RWPE2 (cell line): Measurements from ENCODE around the gene CRYZL1.
"Not testable (repeated sequence)": the region's sequence is repeated elsewhere in the genome, so short reads cannot be mapped to it uniquely, and the experiment has no call there.

Source experiments
- ATAC-seq: fragments of 200-7000 bp; cut with Tn5 transposase; 3 replicates; pipeline ENCODE4 v1.9.1; 2021; ENCODE audit warnings: low read depth
- DNase-seq: peaks from one replicate; pipeline ENCODE4 v3.0.0-alpha.2; 2020; ENCODE audit warnings: low spot score
- H3K27ac ChIP-seq: fragments of 450-650 bp; 2 replicates; pipeline ENCODE4 v1.5.1; 2017; ENCODE audit warnings: mild to moderate bottlenecking; ENCODE audit not compliant: poor library complexity, severe bottlenecking
- H3K27me3 ChIP-seq: fragments of 250-450 bp; sonication (Bioruptor Pico); 2 replicates; pipeline ENCODE4 v1.5.1; 2021; ENCODE audit warnings: mild to moderate bottlenecking, moderate library complexity; ENCODE audit not compliant: insufficient read depth, poor library complexity, severe bottlenecking
- H3K36me3 ChIP-seq: fragments of 250-450 bp; sonication (Bioruptor Pico); 2 replicates; pipeline ENCODE4 v1.5.1; 2020; ENCODE audit warnings: low read depth, mild to moderate bottlenecking, moderate library complexity
- H3K4me1 ChIP-seq: fragments of 250-450 bp; sonication (Bioruptor Pico); 2 replicates; pipeline ENCODE4 v1.5.1; 2021; ENCODE audit warnings: mild to moderate bottlenecking, moderate library complexity; ENCODE audit not compliant: insufficient read depth, poor library complexity, severe bottlenecking
- H3K4me3 ChIP-seq: fragments of 250-450 bp; sonication (Bioruptor Pico); 2 replicates; pipeline ENCODE4 v1.5.1; 2021; ENCODE audit warnings: mild to moderate bottlenecking, moderate library complexity; ENCODE audit not compliant: severe bottlenecking
- H3K9me3 ChIP-seq: fragments of 250-450 bp; sonication (Bioruptor Pico); 2 replicates; pipeline ENCODE4 v1.5.1; 2021; ENCODE audit warnings: mild to moderate bottlenecking, moderate library complexity; ENCODE audit not compliant: severe bottlenecking
- TF ChIP-seq, protein P1 (sequence below): fragments of 450-650 bp; IDR thresholded peaks from one replicate; pipeline ENCODE4 v1.5.1; 2017; ENCODE audit warnings: mild to moderate bottlenecking, moderate library complexity; ENCODE audit not compliant: poor library complexity, severe bottlenecking

Gene CRYZL1

DNA sequence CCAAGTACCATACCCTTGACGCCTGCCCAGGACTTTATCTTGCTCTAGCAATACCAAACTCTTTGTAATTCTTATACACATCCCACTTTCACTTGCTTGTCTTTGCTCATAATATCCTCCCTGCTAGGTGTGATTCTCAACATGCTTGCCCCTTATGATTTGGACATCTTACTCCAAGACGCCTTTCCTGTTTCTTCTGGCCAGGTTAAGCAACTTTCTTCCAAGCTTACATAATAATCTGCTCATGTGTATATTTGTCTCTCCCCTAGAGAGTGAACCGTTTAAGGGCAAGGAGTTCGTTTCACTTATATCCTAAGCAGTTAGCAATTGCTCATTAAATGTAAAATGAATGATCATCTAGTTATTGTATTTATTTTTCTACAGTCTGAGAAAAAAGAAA is 21.8 kb downstream of the CRYZL1 start:
- Histone ChIP-seq H3K27ac (no peak overlapping the region), H3K4me3 (no peak overlapping the region), H3K9me3 (no peaks in the 10 kb centered on the region), H3K27me3 (no peaks in the 10 kb centered on the region), H3K4me1 (no peaks in the 10 kb centered on the region), H3K36me3 (peaks cover 45% of the 10 kb centered on the region)
- TF ChIP-seq, protein P1, sequence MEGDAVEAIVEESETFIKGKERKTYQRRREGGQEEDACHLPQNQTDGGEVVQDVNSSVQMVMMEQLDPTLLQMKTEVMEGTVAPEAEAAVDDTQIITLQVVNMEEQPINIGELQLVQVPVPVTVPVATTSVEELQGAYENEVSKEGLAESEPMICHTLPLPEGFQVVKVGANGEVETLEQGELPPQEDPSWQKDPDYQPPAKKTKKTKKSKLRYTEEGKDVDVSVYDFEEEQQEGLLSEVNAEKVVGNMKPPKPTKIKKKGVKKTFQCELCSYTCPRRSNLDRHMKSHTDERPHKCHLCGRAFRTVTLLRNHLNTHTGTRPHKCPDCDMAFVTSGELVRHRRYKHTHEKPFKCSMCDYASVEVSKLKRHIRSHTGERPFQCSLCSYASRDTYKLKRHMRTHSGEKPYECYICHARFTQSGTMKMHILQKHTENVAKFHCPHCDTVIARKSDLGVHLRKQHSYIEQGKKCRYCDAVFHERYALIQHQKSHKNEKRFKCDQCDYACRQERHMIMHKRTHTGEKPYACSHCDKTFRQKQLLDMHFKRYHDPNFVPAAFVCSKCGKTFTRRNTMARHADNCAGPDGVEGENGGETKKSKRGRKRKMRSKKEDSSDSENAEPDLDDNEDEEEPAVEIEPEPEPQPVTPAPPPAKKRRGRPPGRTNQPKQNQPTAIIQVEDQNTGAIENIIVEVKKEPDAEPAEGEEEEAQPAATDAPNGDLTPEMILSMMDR: no peak
- ATAC-seq (no peak), DNase-seq (no peak)

DNA sequence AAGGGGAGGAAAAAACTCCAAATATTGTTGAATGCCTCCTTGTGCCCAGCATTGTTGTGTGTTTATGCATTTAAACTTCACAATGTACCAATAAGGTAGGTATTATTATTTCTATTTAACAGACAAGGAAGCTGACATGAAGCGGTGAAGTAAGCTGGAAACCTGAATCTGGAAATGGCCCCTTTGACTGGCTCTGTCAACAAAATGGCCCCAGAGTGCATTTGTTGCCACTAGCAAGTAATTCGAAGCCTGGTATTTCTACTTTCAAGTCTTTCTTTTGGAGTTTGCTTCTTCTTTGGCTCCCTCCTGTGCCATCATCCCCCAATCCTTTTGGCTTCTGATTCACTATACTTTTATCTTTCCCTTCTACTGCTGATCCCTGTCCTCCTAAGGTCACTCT is 23.1 kb downstream of the CRYZL1 start:
- TF ChIP-seq, protein P1: no peak
- no peak for ATAC-seq

DNA sequence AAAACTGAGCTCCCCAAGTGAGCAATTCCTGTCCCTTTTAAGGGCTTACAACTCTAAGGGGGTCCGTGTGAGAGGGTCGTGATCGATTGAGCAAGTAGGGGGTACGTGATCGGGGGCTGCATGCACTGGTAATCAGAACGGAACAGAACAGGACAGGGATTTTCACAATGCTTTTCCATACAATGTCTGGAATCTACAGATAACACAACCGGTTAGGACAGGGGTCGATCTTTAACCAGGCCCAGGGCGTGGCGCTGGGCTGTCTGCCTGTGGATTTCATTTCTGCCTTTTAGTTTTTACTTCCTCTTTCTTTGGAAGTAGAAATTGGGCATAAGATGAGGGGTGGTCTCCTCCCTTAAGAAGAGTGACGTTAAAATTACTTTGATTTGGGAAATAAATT is 24.0 kb downstream of the CRYZL1 start:
- ATAC-seq, H3K4me1 ChIP-seq, H3K9me3 ChIP-seq, H3K27ac ChIP-seq, H3K4me3 ChIP-seq, DNase-seq, H3K27me3 ChIP-seq: not testable (repeated sequence)
- H3K36me3 ChIP-seq: peaks cover 35% of the 10 kb centered on the region

More for the DNA sequence above, 23.1 kb downstream of the CRYZL1 start:
- H3K9me3 ChIP-seq: no peaks in the 10 kb centered on the region
- H3K36me3 ChIP-seq: peaks cover 32% of the 10 kb centered on the region
- H3K4me3 ChIP-seq: no peak overlapping the region
- no peaks in the 10 kb centered on the region for H3K27me3 ChIP-seq
- no peak for DNase-seq
- no peak overlapping the region for H3K27ac ChIP-seq
- H3K4me1 ChIP-seq: no peaks in the 10 kb centered on the region

DNA sequence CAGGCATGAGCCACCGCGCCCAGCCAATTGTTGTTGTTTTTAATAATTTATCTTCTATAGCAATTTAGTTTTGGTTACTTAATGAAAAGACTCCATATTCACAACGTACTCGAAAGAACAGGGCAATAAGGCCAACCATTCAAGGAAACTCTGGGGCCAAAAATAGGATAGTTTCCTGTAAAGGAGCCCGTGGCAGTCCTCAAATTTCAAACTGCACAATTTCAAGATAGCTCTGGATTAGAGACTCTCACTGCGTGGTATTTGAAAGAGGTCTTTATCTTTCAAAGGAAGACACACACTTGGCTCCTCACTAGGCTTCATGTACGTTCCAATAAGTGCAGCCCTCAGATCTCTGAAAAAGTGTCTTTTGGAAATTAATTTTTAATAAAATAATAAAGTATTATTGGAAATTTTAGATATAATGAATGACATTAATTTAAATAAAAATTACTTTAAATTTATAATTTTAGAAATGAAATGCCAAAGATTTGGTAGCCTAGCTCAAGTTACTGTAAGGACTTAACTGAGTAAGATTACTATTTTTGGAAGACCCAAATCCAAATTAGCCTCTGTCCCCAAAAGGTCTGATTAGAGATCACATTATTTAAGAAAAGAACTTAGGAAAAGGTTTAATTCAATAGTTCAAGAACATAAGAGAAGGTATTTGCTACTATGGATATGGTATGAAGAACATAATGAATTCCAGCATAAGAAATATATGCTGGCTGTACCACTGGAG is 30.4 kb downstream of the CRYZL1 start:
- Histone ChIP-seq H3K4me1 (no peaks in the 10 kb centered on the region), H3K27ac (no peak overlapping the region), H3K27me3 (no peaks in the 10 kb centered on the region), H3K4me3 (no peak overlapping the region), H3K36me3 (peaks cover 43% of the 10 kb centered on the region), H3K9me3 (no peaks in the 10 kb centered on the region)
- DNase-seq: no peak
- no peak for ATAC-seq
- TF ChIP-seq, protein P1: no peak

DNA sequence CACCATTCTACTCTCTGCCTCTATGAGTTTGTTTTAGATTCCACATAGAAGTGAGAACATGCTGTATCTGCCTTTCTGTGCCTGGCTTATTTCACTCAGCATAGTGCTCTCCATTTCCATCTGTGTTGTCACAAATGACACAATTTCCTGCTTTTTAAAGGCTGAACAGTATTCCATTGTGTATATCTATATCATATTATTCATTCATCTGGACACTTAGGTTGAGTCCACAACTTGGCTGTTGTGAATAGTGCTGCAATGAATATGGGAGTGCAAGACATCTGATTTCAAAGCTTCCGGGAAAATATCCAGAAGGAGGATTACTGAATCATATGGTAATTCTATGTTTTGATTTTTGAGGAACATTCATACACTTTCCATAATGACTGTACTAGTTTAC is 33.0 kb downstream of the CRYZL1 start:
- Histone ChIP-seq H3K27me3 (no peaks in the 10 kb centered on the region), H3K36me3 (peaks cover 50% of the 10 kb centered on the region), H3K27ac (no peak overlapping the region), H3K9me3 (no peaks in the 10 kb centered on the region), H3K4me1 (no peaks in the 10 kb centered on the region), H3K4me3 (no peak overlapping the region)
- TF ChIP-seq, protein P1: no peak
- DNase-seq (no peak), ATAC-seq (no peak)
